ENCODE measurements around the gene CLSTN2.

Gene CLSTN2

DNA sequence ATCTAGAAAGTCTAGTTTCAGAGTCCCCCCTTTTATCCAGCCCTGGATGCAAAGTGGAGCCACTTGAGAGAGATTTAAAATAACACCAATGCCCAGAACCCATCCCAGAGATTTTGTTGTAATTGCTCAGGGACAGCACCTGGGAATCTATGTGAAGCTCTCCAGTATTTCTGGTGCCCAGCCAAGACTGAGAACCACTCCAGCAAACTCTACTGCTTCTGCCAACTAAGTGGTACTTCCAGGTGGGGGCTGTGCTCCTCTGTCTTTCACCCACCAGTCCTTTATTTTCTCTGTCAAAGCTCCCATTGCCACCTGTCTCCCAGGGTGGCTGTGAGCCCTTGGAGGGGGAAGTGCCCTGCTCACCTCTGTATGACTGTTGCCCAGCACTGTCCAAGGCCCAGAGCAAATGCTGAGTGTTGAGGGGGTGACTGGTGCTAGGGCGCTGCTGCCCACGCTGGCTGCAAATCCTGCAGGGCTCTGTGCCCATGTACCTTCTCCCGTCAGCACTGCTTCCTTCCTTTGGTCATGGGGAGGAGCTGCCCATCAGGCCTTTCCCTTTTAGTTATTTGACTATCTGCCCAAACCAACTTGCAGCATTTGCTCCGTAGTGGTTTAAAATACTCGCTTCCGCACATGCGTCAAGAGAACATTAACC is 9.4 kb downstream of the CLSTN2 start:
- DNase-seq: no peak

DNA sequence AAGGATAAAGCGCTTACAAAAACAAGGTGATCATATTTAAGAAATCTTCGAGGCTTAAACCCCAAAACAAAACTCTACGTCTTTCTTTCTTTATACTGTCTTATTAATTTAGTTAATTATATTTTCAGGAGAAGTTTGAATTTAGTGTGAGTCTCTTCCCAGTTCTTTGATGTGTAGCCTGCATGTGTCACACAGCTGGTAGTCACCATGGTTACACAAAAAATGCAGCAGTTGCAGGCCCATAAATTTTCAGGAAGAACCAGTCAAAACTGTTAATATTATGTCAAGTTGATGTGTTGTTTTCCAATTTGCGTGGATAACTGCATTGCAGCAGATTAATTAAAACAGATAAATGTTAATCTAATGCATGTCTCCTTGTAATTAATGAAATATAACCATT is 10.4 kb downstream of the CLSTN2 start:
- DNase-seq: no peak

DNA sequence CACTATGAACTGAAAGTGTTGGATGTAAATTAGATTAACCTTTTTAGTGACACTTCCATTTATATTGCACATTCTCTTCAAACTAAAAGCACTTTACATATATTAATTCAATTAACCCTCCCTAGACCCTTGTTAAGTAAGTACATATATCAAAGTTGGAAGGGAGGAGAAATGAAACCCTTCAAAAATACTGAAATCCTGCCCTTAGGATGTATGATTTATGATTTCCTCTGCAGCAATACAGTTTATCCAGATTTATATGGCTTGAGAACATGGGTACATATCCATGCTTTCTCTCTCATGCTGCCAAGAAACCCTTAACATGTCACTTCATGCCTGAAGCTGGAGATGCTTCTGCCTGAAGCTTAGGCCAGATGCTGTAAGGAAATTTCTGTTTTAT is 11.0 kb downstream of the CLSTN2 start:
- no peak for DNase-seq

DNA sequence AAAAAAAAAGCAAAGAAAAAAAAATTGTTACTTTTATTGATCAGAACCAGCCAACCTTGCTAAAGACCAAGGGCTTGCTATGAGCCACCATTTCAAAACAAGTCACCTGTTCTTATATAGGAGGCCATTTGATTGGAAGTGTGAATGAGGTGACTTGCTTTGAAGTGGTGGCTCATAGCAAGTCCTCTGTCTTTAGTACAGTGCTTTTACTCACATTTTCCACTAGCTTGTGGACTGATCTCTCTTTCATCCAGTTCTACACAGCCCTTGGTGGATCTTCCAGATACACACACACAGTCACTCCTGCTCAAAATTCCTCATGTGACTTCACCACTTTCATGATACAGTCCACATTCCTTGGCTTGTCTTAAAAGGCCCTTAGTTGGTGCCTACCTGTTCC is 13.5 kb downstream of the CLSTN2 start:
- no peak for DNase-seq

DNA sequence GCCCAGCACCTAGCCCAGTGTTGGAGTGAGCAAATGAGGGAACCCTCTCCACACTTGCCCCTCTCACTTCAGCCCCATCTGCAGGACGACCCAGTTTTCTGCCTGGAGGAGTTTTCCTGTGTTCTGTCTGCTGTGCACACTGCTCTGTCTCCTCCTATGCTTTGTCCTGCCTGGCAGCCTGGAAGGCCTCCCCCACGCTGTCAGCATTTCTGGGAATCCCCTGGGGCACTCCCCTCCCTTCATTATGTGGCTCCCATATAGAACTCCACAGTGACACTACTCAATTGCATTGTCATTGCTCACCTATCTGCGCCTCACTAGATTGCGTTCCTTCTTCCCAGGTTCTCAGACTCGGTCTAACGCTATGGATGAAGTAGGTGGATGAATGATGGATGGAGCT is 13.9 kb downstream of the CLSTN2 start:
- no peak for DNase-seq

DNA sequence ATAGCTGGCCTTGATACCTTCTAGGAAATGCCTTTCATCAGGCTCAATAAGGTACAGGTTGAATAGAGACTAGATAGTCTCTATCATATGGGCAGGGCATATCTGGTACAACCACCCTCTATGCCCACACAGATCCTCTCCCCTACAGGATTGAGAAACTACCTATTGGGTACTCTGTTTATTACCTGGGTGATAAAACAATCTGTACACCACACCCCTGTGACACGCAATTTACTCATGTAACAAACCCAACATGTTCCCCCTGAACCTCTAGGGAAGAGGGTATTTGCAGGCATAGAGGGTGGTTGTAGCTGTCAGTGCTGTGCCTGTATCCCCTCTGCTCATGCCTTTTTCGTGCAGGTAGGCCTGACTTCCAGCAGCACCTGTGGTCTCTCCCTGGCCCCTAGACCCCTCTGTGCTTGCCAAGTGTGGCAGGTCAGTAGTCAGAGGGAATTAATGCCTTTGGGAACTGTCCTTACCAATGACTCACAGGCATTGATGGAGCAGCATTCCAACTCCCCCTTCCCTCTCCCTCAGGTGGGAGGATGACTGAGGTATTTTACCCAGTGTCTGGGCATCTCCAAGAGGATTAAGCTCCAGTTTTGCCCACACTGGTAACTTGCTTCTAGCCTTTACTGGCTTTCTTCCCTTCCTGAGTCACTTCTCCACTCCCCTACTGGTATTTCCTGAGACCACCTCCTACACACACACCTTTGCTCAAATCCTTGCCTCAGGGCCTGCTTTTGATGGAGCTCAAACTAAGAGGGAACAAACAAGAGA is 18.3 kb downstream of the CLSTN2 start:
- DNase-seq: no peak

DNA sequence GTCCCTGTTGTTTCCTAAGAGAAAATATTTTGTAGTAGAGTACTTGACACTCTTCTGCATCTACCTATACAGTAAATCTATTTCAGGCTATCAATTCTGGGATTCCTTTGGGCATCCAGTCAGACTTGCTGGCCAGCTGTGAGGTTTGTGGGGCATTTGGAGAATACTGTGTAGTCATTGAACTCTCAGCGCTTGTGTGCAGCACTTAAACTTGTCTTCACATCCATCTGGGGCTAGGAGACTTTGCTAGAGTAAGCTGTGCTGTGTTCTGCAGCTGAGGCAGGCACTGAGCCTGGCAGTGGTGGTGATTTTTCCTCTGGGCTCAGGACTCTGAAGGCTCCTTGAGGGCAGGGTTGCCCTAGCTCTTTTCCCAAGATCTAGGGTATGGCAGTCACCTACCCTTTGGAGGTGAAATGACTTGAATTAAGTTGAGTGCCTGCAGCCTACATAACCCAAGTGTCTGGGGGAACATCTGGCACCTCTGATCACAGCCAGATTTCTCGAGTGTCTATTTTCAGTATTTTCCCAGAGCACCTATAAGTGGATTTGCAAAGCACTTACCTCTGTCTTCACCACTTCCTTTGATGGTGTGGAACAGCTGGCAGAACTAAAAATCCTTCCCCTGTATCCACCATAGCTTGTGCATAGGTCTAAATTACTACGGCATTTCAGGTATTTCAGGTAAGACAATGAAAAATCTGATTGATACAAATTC is 19.3 kb downstream of the CLSTN2 start:
- no peak for DNase-seq

DNA sequence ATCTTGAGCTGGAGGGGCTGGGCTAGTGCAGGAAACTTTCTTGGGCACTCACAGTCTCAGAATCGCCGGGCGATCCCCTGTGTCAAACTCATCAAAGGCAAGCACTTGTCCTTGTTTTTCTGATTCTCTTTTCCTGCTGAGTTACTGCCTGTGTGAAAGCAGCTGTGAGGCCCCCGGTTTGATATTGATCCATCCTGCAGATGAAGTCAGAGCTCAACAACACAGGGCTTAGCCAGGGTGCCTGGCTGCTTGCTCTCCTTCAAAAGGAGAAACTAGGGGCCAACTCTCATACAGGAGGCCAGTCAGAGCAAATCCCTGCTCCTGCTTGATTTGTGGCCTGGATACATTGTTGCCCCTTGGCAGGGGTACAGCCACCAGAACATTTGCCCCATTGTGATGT is 22.9 kb downstream of the CLSTN2 start:
- DNase-seq: no peak

DNA sequence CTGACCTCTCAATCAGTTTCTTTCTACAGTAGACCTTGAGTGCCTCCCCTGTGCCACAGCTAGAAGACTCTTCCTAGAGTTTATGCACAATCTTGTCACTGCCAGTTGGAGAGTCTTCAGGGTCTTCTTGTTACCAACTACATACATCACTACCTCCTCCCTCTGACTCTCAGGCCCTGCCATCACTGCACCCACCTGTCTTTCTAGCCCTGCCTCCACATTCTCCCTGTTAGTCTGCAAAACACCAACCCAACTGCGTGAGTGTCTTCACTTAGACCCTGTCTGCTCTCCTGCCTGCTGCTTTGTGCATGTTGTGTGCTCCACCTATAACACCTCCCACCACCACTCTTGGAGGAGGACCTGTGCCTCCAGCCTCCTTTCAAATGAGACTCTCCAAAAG is 34.4 kb downstream of the CLSTN2 start:
- DNase-seq: no peak

DNA sequence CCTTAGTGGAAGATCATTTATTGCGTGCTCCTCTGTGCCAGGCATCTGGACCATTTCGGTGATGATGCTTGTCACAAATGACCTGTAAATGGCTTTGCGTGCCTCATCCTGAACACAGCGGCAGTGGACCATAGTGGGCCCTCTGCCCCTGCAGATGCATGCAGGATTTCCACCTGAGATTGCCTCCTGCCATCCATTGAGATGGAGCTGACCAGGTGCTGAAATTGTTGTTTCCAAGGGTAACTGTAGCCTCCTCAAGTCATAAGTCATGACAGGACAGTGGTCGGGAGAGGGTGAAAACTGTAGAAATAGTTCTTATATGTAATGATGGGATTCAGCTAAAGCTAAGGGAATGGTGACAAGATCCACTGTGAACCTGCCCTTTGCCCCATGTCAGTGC is 35.5 kb downstream of the CLSTN2 start:
- no peak for DNase-seq

DNA sequence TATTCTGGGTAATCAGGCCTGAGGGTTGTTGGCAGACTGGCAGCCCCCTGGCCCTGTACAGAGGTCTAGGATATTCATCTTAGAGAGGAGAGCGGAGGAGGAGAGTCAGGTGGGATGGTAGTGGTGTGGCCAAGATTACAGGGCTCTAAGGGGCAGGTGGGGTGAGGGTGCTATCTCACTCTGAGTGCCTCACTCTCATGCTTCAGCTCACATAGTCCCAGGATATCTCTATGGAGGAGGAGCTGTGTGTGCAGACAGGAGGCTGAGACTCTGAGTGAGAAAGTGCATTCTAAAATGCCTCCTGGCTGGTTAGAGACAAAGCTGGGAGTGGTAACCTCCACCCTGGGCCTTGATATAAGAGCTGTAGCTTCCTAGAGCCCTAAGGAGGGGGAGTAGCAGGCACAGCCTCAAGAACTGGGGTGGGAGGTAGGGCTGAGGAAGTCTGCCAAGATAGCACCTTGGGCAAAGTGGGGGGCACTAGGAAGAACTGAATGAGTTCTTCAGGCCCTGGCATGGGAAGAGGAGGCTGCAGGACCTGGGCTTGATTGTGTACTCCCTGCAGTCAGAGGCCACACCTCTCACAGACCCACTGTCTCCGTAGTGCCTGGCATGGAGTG is 39.9 kb downstream of the CLSTN2 start:
- DNase-seq: no peak

DNA sequence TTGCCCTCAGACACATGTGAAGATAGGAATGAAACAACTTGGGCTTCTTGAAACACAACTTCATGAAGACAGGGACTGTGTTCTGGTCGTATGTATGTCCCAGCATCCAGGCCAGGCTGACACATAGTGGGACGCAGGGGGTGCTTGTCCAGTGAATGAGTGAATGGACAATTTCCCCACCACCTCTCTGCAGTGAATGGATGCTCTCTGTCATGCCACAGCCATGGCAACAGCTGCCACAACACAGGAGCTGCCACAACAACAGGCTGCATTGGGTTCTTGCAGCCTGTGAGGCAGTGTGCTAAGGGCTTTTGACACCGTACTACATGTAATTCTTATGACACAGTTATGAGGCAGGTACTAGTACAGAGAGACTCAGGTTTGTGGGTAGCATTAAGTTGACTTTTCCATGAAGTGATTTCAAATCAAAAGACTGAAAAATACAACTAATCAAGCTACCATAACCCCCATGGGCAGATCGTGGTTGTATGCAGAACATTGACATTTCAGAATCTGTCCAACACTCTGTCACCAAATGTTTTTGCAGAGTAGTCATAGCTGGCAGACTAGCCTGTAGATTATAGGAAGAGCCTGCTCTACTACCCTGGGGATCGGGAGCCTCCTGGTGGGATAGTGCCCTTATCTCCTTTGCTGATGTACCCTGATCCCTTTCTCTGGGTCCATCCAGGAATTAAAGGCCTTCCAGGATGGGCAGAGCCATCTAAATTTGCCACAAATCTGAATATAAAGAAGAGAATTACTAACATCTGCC is 40.8 kb downstream of the CLSTN2 start:
- no peak for DNase-seq

DNA sequence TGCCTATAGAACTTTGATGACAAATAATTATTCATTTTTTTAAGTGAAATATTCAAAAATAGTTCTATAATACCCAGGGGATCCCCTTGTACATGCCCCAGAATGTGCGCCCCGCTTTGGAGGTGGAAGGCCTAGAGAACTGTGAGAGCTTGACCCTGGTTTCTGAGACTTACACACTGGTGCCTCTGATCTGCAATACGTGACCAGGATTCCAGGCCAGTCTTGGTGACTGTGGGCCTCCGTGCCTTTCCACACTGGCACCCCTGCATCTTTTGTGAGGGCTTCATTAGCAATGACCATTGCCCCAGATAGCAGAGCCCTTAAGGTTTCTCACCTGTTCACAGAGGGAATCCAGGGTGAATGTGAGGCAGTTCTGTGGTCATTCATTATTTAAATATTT is 44.0 kb downstream of the CLSTN2 start:
- no peak for DNase-seq

DNA sequence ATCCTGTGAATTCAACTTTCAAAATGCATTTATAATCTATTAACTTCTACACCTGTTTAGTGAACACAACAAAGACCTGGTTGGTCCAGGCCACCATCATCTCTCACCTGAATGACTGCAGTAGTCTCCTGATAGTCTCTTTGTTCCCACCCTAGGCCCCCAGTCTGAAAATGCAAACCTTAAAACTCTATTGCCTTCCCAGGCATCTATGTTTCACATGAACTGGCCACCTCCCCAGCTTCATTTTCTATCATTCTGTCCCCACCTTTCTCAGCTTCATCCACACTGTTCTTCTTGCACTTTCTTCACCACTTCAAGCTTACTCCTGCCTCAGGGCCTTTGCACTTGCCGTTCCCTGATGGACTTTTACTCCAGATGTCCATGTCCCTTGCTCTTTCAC is 45.0 kb downstream of the CLSTN2 start:
- DNase-seq: no peak

DNA sequence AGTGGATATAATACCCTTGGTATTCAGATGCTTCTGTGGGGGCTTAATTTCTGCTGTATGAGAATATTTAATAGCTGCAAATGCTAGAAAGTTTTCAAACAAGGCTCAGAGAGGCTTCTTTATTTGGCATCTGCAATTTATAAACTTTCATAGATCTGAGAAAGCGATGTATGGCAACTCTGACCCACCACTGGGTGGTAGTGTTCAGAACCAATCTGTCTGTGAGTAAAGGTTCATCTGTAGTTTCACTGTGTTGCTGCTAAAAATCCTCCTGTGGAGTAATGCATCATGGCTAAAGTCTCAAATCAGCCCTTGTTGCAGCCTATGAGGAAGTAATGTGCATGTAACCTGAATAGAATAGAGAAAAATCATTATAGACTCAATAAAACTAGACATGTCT is 47.4 kb downstream of the CLSTN2 start:
- no peak for DNase-seq

DNA sequence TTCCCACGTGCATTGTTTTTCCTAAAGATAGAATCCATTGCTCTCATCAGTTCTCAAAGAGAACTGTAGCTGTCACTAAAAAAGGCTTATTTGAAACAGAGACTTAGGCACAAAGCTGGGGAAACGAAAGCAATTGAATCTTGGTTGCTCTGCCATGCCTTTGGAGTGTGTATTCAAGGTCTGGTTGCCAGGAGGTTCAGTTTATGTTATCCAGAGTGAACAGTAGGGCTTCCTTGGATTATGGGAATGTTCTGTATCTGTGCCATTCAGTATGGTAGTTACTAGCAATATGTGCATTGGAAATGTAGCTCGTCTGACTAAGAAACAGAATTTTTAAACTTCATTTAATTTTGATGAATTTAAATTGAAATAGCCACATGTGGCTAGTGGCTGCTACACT is 50.6 kb downstream of the CLSTN2 start:
- no peak for DNase-seq

DNA sequence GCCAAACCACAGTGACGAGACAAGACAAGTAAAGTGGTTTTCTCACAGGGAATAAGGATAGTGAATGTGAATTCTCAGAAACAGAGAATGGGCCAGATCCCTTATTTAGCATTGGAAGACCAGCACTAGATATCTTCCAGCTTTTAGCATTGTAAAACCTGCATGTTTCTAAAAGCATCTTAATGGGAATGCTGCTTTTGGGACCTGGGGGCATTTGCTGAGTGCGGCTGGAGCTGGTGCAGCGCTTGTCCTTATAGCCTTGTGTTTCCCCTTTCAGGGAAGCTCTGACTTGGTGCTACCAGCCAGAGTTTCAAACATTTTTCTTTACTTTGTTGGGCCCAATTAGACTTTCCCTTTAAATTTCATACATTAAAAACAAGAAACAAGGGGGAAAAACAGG is 52.9 kb downstream of the CLSTN2 start:
- DNase-seq: no peak

DNA sequence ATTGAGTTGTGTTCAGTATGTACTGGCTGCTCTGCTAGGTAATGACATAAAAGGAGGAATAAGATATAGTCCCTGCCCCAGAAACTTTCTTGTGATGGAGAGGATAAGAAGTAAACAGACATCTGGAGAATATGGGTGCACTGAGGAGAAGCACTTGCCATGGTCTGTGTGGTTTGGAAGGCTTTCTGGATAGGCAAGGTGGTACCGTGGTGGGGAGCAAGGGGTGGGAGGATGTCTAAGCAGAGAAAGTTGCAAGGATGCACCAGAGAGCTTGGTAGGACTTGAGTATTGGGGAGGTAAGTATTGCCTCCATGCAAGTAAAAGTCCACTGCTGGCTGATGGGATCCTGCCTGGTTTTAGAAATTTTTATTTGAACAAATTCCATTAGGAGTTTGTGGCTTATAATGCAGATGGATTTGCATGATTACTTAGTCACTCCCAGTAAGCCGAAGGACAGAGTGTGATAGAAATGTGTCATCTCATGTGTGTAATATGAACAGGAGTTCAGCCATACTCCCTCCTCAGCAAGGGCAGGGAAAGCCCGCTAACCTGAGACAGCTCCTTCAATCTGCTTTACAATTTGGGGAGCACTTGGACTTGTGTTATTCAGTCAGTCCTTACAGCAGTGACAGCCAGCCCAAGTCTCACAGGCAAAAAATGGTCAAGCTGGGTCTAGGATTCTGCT is 53.6 kb downstream of the CLSTN2 start:
- no peak for DNase-seq

DNA sequence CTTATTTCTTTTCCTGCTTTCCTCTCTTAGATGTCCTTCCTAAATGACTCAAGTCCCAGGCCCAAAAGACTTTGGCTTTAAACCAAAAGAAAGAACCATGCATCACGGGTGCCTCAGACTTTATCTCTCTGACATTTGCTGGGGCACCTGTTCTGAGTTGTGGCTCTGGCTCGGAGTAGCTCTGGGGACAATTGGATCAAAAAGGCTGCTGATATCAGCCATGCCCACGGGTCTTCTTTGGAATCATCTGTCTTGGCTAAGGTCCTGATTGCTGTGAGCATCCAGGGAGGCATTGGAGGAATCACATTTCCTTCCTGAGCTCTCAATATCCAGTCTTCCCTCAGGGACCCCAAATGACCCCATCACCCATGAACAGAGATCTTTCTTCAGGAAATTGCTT is 59.9 kb downstream of the CLSTN2 start:
- DNase-seq: no peak

DNA sequence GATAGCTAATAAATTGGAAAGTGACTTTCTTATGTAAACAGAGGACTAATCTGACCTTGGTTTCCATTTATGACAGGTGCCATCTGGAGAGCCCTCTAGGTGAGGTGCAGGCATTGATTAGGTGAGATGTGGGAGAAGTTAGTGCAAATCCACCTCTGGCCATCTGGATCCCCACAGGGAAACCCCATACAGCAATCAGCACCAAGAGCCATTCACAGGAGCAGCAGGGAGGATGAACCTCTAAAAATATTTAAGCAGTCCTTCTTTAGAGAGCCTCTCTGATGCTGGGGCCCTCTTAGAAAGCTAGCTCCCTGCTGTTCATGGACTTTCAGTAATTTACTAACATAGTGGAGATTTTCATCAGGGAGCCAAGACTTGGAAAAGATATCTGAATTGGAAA is 69.3 kb downstream of the CLSTN2 start:
- DNase-seq: no peak

DNA sequence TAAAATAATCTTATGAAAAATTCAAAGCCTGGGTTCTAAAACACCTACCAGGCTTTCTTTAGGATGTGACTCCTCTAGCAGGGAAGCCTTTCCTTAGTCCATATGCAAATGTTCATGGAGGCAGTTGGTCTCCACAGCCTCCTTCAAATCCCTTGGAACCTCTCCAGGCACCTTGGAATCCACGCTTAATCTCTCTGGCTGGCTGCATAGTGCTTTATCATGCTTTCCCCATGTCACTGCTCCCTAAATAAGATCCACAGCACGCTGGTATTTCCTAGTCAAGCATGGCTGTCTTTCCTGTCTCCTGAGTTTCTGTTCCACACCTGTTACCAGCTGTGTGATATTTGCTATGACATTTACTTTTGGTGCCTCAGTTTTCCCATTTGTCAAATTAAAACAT is 71.3 kb downstream of the CLSTN2 start:
- DNase-seq: no peak

DNA sequence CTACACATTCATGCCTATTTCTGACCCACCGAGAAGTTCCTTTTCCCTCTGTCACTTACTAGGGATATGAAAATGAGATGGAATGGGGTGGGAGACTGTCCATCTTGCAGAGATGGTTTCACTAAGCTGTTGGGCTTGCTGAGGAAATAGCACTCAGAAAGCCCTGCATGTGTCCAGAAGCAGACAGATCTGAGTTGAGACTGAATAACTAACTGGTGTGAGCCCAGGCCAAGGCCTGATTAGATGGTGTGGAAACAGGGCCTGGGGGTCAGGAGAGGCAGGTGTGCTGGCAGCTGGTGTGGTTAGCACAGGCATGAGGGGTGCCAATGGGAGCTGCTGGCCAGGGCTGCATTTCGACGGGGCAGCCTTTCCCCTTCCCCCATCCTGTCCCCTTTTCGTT is 72.1 kb downstream of the CLSTN2 start:
- no peak for DNase-seq

All from activated CD4-positive, alpha-beta T cell treated with anti-CD3 and anti-CD28 coated beads, Interleukin-2, amount 50 U/mL, for 1 hour (primary cell).